GM21515 (cell line): ENCODE data around the gene TCTN3.
"Not testable (repeated sequence)": the region's sequence is repeated elsewhere in the genome, so short reads cannot be mapped to it uniquely, and the experiment has no call there.

Source experiments
- ATAC-seq: cut with Tn5 transposase; IDR thresholded peaks from one replicate; pipeline ENCODE4 v1.9.1; 2021; ENCODE audit not compliant: unreplicated experiment

The TCTN3 gene

GRCh38 chr10:95637140-95637539 lies 56.6 kb downstream of the TCTN3 start:
- no peak for ATAC-seq

DNA sequence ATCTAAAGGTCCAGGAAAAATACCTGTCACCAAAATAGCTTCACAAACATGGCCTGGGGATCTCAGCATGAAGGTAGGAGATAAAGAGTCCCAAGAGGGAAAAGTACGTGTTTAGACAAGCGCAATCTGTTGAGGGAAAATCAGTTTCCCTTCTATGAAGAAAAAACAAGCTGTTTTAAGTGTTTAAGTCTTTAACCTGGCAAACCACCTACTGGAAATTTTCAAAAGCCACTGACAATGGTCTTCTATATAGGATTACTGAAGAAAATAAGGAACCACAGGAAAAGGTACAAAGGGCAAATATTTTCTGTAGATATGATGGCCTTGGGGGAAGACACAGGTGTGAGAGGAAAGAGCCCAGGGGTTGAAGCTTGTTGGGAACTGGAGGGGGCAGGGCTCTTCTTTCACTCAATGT lies 58.4 kb downstream of the TCTN3 start:
- no peak for ATAC-seq

DNA sequence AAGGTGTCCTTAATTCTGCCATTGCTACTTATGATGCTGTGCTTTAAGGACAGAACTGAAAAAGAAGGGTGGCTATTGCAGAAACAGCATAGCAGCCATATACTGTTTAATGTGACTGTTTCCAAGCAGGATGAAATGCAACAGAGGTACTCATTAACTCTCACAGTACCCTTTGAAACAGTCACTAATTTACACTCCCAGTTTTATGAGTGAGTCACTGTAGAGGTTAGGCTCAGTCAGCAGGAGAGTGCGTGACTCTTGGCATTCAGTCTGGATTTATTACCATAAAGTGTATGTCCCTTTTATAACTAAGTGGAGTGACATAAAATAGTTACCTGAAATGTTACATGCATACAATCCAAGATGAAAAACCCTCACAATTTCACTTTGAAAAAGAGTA lies 64.9 kb downstream of the TCTN3 start:
- ATAC-seq: no peak

DNA sequence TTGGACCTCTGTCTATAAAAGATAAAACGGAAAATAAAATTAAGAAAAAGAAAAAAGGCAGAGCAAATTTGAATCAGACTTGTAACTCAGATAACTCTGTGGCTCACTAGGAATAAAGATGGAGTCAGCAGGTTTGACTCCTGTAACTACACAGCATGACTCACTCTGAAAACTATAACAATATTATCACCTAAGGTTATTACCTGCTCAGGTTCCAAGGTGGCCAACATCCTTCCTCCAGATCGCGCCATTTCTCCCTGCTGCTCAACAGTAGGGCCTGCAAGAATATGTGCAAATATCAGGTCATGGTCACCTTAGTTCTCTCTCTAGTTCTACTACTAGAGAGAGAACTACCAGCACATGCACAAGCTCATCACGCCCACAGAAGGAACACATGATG lies 67.2 kb downstream of the TCTN3 start:
- ATAC-seq: no peak

GRCh38 chr10:95620415-95620814 lies 73.3 kb downstream of the TCTN3 start:
- not testable (repeated sequence) for ATAC-seq

DNA sequence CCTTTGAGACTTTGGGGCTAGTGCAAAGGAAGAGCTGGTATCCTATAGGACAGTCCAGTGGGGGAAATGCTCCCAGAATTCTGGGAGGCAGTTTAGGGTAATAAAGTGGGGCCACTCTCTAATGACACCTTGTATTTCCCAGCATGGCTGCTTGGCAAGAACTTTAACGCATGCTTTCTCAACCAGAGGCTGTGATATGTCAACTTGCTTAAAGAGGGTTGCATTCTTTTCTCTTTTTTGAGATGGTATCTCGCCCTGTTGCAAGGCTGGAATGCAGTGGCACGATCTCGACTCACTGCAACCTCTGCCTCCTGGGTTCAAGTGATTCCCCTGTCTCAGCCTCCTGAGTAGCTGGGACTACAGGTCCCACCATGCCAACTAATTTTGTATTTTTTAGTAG lies 75.6 kb downstream of the TCTN3 start:
- ATAC-seq: no peak

DNA sequence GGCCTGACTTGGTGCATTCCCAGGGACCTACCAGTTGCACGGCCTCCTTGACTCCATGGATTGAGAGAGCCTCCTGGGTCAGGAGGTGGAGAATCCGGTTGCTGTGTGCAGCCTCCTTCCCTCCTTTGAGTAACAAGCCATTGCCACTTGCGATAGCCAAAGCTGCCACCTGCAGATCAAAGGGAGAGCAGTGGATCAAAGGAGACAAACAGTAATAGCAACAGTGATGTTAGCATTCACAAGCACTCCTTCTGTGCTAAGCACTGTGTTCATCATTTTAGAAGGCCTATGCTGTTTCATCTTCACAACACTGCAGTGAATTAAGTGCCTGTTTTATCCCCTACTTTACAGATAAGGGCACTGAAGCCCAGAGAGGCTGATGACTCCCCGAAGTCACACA lies 77.3 kb downstream of the TCTN3 start:
- ATAC-seq: no peak
